HCT116 (cell line): ENCODE data around the gene PROM2. TPM values are rescaled to one million over a fixed set of nuclear protein-coding genes. Genes with fewer than 3 reads are reported as not detected.

Source experiments
- ATAC-seq: fragments of 200-7000 bp; cut with Tn5 transposase; 2 replicates; pipeline ENCODE4 v1.9.1; 2020; ENCODE audit warnings: mild to moderate bottlenecking, moderate library complexity
- BruUV-seq: library from RNA; stranded (reverse); fragments of 400-500 nt; replicated peaks from 2 replicates; lab custom pipeline; 2021; lab: Mats Ljungman, UMichigan
- CTCF ChIA-PET: fragments of 300-600 bp; sonication (Branson Sonifier 250); formaldehyde crosslinking; loops from one replicate; lab custom pipeline; 2021; ENCODE audit warnings: antibody characterized with exemption; lab: Charles Lee
- POLR2A ChIA-PET: fragments of 300-600, 350-600 bp; sonication (Branson Sonifier 250); formaldehyde crosslinking; loops from one replicate; lab custom pipeline; 2021; ENCODE audit warnings: antibody characterized with exemption; lab: Charles Lee
- RAD21 ChIA-PET, 2 experiments: fragments of 300-600 bp; sonication (Branson Sonifier 250); formaldehyde crosslinking; loops; one replicate each; lab custom pipeline; 2023; ENCODE audit warnings: low total read pairs in 2 of 2; ENCODE audit not compliant: uncharacterized antibody in 2 of 2, unreplicated experiment in 2 of 2, low non-redundant PET in 1 of 2; lab: Charles Lee
- DNase-seq: peaks from one replicate; pipeline ENCODE4 v3.0.0-alpha.2; 2010; ENCODE audit warnings: low read depth, low spot score
- H2AFZ ChIP-seq: fragments of 200-600 bp; shearing (Covaris generic), sonication (generic); 2 replicates; pipeline ENCODE4 v1.6.1; 2017; ENCODE audit warnings: low read depth, mixed run types, mixed read lengths, antibody characterized with exemption, low read length; ENCODE audit not compliant: poor library complexity, severe bottlenecking
- H3K27ac ChIP-seq: 2 replicates; pipeline ENCODE4 v1.5.1; 2012; ENCODE audit warnings: low read depth, low read length
- H3K27me3 ChIP-seq: fragments of 200-600 bp; sonication (generic); 2 replicates; pipeline ENCODE4 v1.6.1; 2016; ENCODE audit warnings: mixed run types, low read length, mixed read lengths; ENCODE audit not compliant: insufficient read depth
- H3K36me3 ChIP-seq, 2 experiments: fragments of 200-500 bp in 1 of 2; fragments of 200-600 bp in 1 of 2; sonication (Bioruptor generic) in 1 of 2; sonication (generic) in 1 of 2; 2 replicates each; pipeline versions ENCODE4 v1.5.1 to v1.6.1; 2014 to 2016; ENCODE audit warnings: low read length in 2 of 2, inconsistent platforms in 1 of 2, mixed read lengths in 1 of 2, mixed run types in 1 of 2; ENCODE audit not compliant: insufficient read depth in 2 of 2, control insufficient read depth in 1 of 2
- H3K4me1 ChIP-seq, 2 experiments: fragments of 200-600 bp in 1 of 2; sonication (generic) in 1 of 2; 2 replicates each; pipeline versions ENCODE4 v1.5.1 to v1.6.1; 2012 to 2017; ENCODE audit warnings: low read length in 2 of 2, inconsistent platforms in 1 of 2, mild to moderate bottlenecking in 1 of 2, mixed read lengths in 1 of 2, mixed run types in 1 of 2, moderate library complexity in 1 of 2; ENCODE audit not compliant: insufficient read depth in 2 of 2, control insufficient read depth in 1 of 2
- H3K4me2 ChIP-seq: fragments of 200-600 bp; sonication (generic); 2 replicates; pipeline ENCODE4 v1.6.1; 2017; ENCODE audit warnings: mixed run types, low read length, mixed read lengths
- H3K4me3 ChIP-seq, 2 experiments: fragments of 200-600 bp in 1 of 2; sonication (generic) in 1 of 2; replicated peaks in 1 of 2; 2 replicates each; pipeline ENCODE4 v1.5.1; 2011 to 2016; ENCODE audit warnings: low read length in 2 of 2, control low read depth in 1 of 2, low read depth in 1 of 2, mild to moderate bottlenecking in 1 of 2, mixed read lengths in 1 of 2, mixed run types in 1 of 2
- H3K79me2 ChIP-seq: fragments of 200-600 bp; sonication (generic); 2 replicates; pipeline ENCODE4 v1.6.1; 2017; ENCODE audit warnings: mild to moderate bottlenecking, mixed run types, low read length, moderate library complexity, mixed read lengths; ENCODE audit not compliant: insufficient read depth
- H3K9ac ChIP-seq: fragments of 200-600 bp; sonication (generic); 2 replicates; pipeline ENCODE4 v1.6.1; 2016; ENCODE audit warnings: low read length, mixed read lengths
- H3K9me2 ChIP-seq: fragments of 200-600 bp; sonication (generic), shearing (Covaris generic); 2 replicates; pipeline ENCODE4 v1.6.1; 2017; ENCODE audit warnings: mixed run types, mild to moderate bottlenecking, moderate library complexity; ENCODE audit not compliant: insufficient read depth
- H3K9me3 ChIP-seq, 2 experiments: fragments of 200-500 bp in 1 of 2; fragments of 200-600 bp in 1 of 2; sonication (Bioruptor generic) in 1 of 2; sonication (generic) in 1 of 2; 2 replicates each; pipeline ENCODE4 v1.6.1; 2014 to 2017; ENCODE audit warnings: low read length in 2 of 2, mixed read lengths in 2 of 2, inconsistent platforms in 1 of 2, low read depth in 1 of 2, mild to moderate bottlenecking in 1 of 2, mixed run types in 1 of 2, moderate library complexity in 1 of 2; ENCODE audit not compliant: control insufficient read depth in 1 of 2, insufficient read depth in 1 of 2
- H4K20me1 ChIP-seq: fragments of 200-600 bp; sonication (generic), shearing (Covaris generic); 2 replicates; pipeline ENCODE4 v1.6.1; 2017; ENCODE audit warnings: mixed run types, mild to moderate bottlenecking, moderate library complexity; ENCODE audit not compliant: insufficient read depth
- CTCF ChIP-seq, 3 experiments: fragments of 200-600 bp in 1 of 3; sonication (generic) in 1 of 3; IDR thresholded peaks in 2 of 3; conservative IDR thresholded peaks in 1 of 3; 2 replicates each; pipeline ENCODE4 v1.5.1; 2012 to 2017; ENCODE audit warnings: low read depth in 2 of 3, low read length in 2 of 3, antibody characterized with exemption in 1 of 3, borderline replicate concordance in 1 of 3, control low read depth in 1 of 3, mild to moderate bottlenecking in 1 of 3, mixed read lengths in 1 of 3, mixed run types in 1 of 3, moderate library complexity in 1 of 3; ENCODE audit not compliant: insufficient read depth in 1 of 3
- JUND ChIP-seq: IDR thresholded peaks from 2 replicates; pipeline ENCODE4 v1.6.1; 2012
- RAD21 ChIP-seq: IDR thresholded peaks from 2 replicates; pipeline ENCODE4 v1.6.1; 2012; ENCODE audit warnings: low read depth, mild to moderate bottlenecking
- YY1 ChIP-seq: IDR thresholded peaks from 2 replicates; pipeline ENCODE4 v1.6.1; 2011; ENCODE audit warnings: low read length, low read depth, moderate library complexity, mild to moderate bottlenecking; ENCODE audit not compliant: insufficient replicate concordance; ENCODE audit errors: extremely low read depth
- ZNF274 ChIP-seq: fragments of 200-500 bp; sonication (Bioruptor generic); IDR thresholded peaks from 2 replicates; pipeline ENCODE4 v1.6.1; 2014; ENCODE audit warnings: mild to moderate bottlenecking, low read depth, low read length, inconsistent platforms
- intact Hi-C: fragments of 100-400 bp; cut with micrococcal nuclease; formaldehyde crosslinking; loops from 2 replicates; pipeline ENCODE4 v1.10.0; 2022
- total RNA-seq: library from RNA; stranded (reverse); gene quantifications from one replicate; pipeline ENCODE4 v1.2.1, GENCODE V29; 2021; ENCODE audit not compliant: unreplicated experiment

The PROM2 gene
- total RNA-seq, 1 experiment from 2014 or later, result 11.9 TPM

- ChIA-PET RAD21 (interaction anchor here (0.8 to 1.3 kb wide), 6 partner anchors 46 to 171 kb away, joined by 3 to 7 read pairs (median 3); partner anchors contain the start of gene FAHD2A (in 1 of the 2)), POLR2A (interaction anchor here (0.7 to 1.7 kb wide), 2 partner anchors 83 to 116 kb away, joined by 3 to 4 read pairs; no protein-coding TSS in a partner anchor), CTCF (interaction anchor here (0.6 to 4.4 kb wide), 23 partner anchors 10 to 171 kb away, joined by 3 to 88 read pairs (median 5); partner anchors contain the start of genes FAHD2A and PROM2)
- DNase-seq, result peak; percentile 66
- H4K20me1 ChIP-seq, result no peaks in the 10 kb centered on the region
- H3K27me3 ChIP-seq, result no peaks in the 10 kb centered on the region
- H3K4me2 ChIP-seq, result no peak overlapping the region
- H3K36me3 ChIP-seq, result no peaks in the 10 kb centered on the region
- H3K79me2 ChIP-seq, result no peaks in the 10 kb centered on the region
- intact Hi-C loops, result loop anchor here (1.0 kb wide), 1 partner anchor 84 kb away; no protein-coding TSS in a partner anchor
- ATAC-seq, result peak; percentile 55
- BruUV-seq, result no TSS peak
- no peak overlapping the region for H3K27ac ChIP-seq
- H3K9me3 ChIP-seq, result no peaks in the 10 kb centered on the region
- TF ChIP-seq YY1 (no peak), CTCF (IDR thresholded peaks at IDR 0.05 in 2 of 3, conservative IDR thresholded peaks at IDR 0.05 in 1 of 3; ENCODE audit: borderline replicate concordance in 1 of 3, insufficient read depth in 1 of 3, low read depth in 2 of 3, low read length in 2 of 3) (peak; percentile 92 to 95 (median 95)), RAD21 (peak; percentile 99), JUND (no peak)
- H3K9me2 ChIP-seq, result no peaks in the 10 kb centered on the region
- no peak overlapping the region for H3K9ac ChIP-seq
- no peak overlapping the region for H3K4me3 ChIP-seq
- no peaks in the 10 kb centered on the region for H3K4me1 ChIP-seq
- H2AFZ ChIP-seq, result no peak overlapping the region
Measured at GRCh38 chr2:95231723-95232122, 42.5 kb upstream of the PROM2 start.

- no peaks in the 10 kb centered on the region for H4K20me1 ChIP-seq
- ATAC-seq, result no peak
- intact Hi-C loops, result no loop called here
- CTCF ChIA-PET, result interaction anchor here (0.8 to 4.4 kb wide), 18 partner anchors 8 to 170 kb away, joined by 3 to 88 read pairs (median 5); partner anchors contain the start of gene FAHD2A
- no TSS peak for BruUV-seq
- no peaks in the 10 kb centered on the region for H3K36me3 ChIP-seq
- H3K4me3 ChIP-seq, result no peak overlapping the region
- H2AFZ ChIP-seq, result no peak overlapping the region
- no peak overlapping the region for H3K27ac ChIP-seq
- no peaks in the 10 kb centered on the region for H3K9me3 ChIP-seq
- H3K79me2 ChIP-seq, result no peaks in the 10 kb centered on the region
- TF ChIP-seq ZNF274 (no peak), CTCF (IDR thresholded peaks at IDR 0.05 in 2 of 3, conservative IDR thresholded peaks at IDR 0.05 in 1 of 3; ENCODE audit: borderline replicate concordance in 1 of 3, insufficient read depth in 1 of 3, low read depth in 2 of 3, low read length in 2 of 3) (no peak)
- TF ChIP-seq, all 23 proteins: peak for 0
- no peak overlapping the region for H3K9ac ChIP-seq
- H3K4me2 ChIP-seq, result no peak overlapping the region
- DNase-seq, result no peak
- ChIA-PET RAD21 (interaction anchor here (0.8 to 1.3 kb wide), 6 partner anchors 45 to 170 kb away, joined by 3 to 7 read pairs (median 3); partner anchors contain the start of gene FAHD2A (in 1 of the 2)), POLR2A (interaction anchor here (0.7 to 1.7 kb wide), 2 partner anchors 83 to 117 kb away, joined by 3 to 4 read pairs; no protein-coding TSS in a partner anchor)
- no peaks in the 10 kb centered on the region for H3K4me1 ChIP-seq
- H3K9me2 ChIP-seq, result no peaks in the 10 kb centered on the region
- no peaks in the 10 kb centered on the region for H3K27me3 ChIP-seq
Measured at GRCh38 chr2:95232232-95232631, 42.0 kb upstream of the PROM2 start.
